ENCODE measurements around the gene C6. TPM values are rescaled to one million over a fixed set of nuclear protein-coding genes. Genes with fewer than 3 reads are reported as not detected.
"Not testable (repeated sequence)": the region's sequence is repeated elsewhere in the genome, so short reads cannot be mapped to it uniquely, and the experiment has no call there.

Gene C6
- total RNA-seq, 1 donor from 2014 or later, result 0.20 TPM

GRCh38 chr5:41246376-41246775 is 33.0 kb upstream of the C6 start:
- H3K4me1 Mint-ChIP-seq, result no peaks in the 10 kb centered on the region
- H3K36me3 Mint-ChIP-seq, result no peaks in the 10 kb centered on the region
- H3K4me3 Mint-ChIP-seq, result no peak overlapping the region
- no peaks in the 10 kb centered on the region for H3K27me3 Mint-ChIP-seq (ENCODE audit: low read depth)
- DNase-seq (ENCODE audit: low spot score in 2 of 2, unreplicated experiment in 2 of 2), result no peak
- TF ChIP-seq CTCF (IDR thresholded peaks at IDR 0.05; ENCODE audit: unreplicated experiment), result no peak
- H3K27ac Mint-ChIP-seq, result no peak overlapping the region
- peaks cover 9% of the 10 kb centered on the region for H3K9me3 Mint-ChIP-seq

GRCh38 chr5:41243558-41243957 is 30.2 kb upstream of the C6 start:
- Mint-ChIP-seq H3K9me3 (peaks cover 6% of the 10 kb centered on the region), H3K27ac (no peak overlapping the region), H3K27me3 (ENCODE audit: low read depth) (no peaks in the 10 kb centered on the region), H3K36me3 (no peaks in the 10 kb centered on the region), H3K4me3 (no peak overlapping the region), H3K4me1 (no peaks in the 10 kb centered on the region)
- TF ChIP-seq CTCF (IDR thresholded peaks at IDR 0.05; ENCODE audit: unreplicated experiment), result no peak
- DNase-seq (ENCODE audit: low spot score in 2 of 2, unreplicated experiment in 2 of 2), result no peak

GRCh38 chr5:41240985-41241384 is 27.7 kb upstream of the C6 start:
- Mint-ChIP-seq H3K4me3 (no peak overlapping the region), H3K4me1 (no peaks in the 10 kb centered on the region), H3K36me3 (no peaks in the 10 kb centered on the region), H3K9me3 (peaks cover 3% of the 10 kb centered on the region), H3K27me3 (ENCODE audit: low read depth) (no peaks in the 10 kb centered on the region), H3K27ac (no peak overlapping the region)
- TF ChIP-seq CTCF (IDR thresholded peaks at IDR 0.05; ENCODE audit: unreplicated experiment), result no peak
- DNase-seq (ENCODE audit: low spot score in 2 of 2, unreplicated experiment in 2 of 2), result no peak

GRCh38 chr5:41240390-41240789 is 27.1 kb upstream of the C6 start:
- Mint-ChIP-seq H3K27ac (no peak overlapping the region), H3K4me3 (no peak overlapping the region), H3K9me3 (peaks cover 3% of the 10 kb centered on the region), H3K27me3 (ENCODE audit: low read depth) (no peaks in the 10 kb centered on the region), H3K36me3 (no peaks in the 10 kb centered on the region), H3K4me1 (no peaks in the 10 kb centered on the region)
- DNase-seq (ENCODE audit: low spot score in 2 of 2, unreplicated experiment in 2 of 2), result no peak
- no peak for TF ChIP-seq CTCF (IDR thresholded peaks at IDR 0.05; ENCODE audit: unreplicated experiment)

GRCh38 chr5:41234475-41234874 is 21.1 kb upstream of the C6 start:
- no peak overlapping the region for H3K4me3 Mint-ChIP-seq
- no peak for DNase-seq (ENCODE audit: low spot score in 2 of 2, unreplicated experiment in 2 of 2)
- no peak for TF ChIP-seq CTCF (IDR thresholded peaks at IDR 0.05; ENCODE audit: unreplicated experiment)
- no peak overlapping the region for H3K27ac Mint-ChIP-seq
- H3K4me1 Mint-ChIP-seq, result no peaks in the 10 kb centered on the region
- peaks cover 1% of the 10 kb centered on the region for H3K36me3 Mint-ChIP-seq
- H3K9me3 Mint-ChIP-seq, result peaks cover 43% of the 10 kb centered on the region
- H3K27me3 Mint-ChIP-seq (ENCODE audit: low read depth), result no peaks in the 10 kb centered on the region

- no peaks in the 10 kb centered on the region for H3K4me1 Mint-ChIP-seq
- H3K27ac Mint-ChIP-seq, result no peak overlapping the region
- H3K4me3 Mint-ChIP-seq, result no peak overlapping the region
- no peak for DNase-seq (ENCODE audit: low spot score in 2 of 2, unreplicated experiment in 2 of 2)
- TF ChIP-seq CTCF (IDR thresholded peaks at IDR 0.05; ENCODE audit: unreplicated experiment), result no peak
- H3K36me3 Mint-ChIP-seq, result peaks cover 1% of the 10 kb centered on the region
- H3K9me3 Mint-ChIP-seq, result peaks cover 57% of the 10 kb centered on the region
- no peaks in the 10 kb centered on the region for H3K27me3 Mint-ChIP-seq (ENCODE audit: low read depth)
These were observed 19.5 kb upstream of the C6 start for GRCh38 chr5:41232797-41233196.

- H3K27me3 Mint-ChIP-seq (ENCODE audit: low read depth); DNase-seq (ENCODE audit: low spot score in 2 of 2, unreplicated experiment in 2 of 2); H3K36me3 Mint-ChIP-seq; H3K4me1 Mint-ChIP-seq; H3K27ac Mint-ChIP-seq; H3K4me3 Mint-ChIP-seq: not testable (repeated sequence)
- H3K9me3 Mint-ChIP-seq, result peaks cover 70% of the 10 kb centered on the region
These were observed 16.9 kb upstream of the C6 start for GRCh38 chr5:41230276-41230675.

Measured in mesothelial cell of epicardium (in vitro differentiated cells).